ENCODE results near the gene SMIM10L1. TPM values are rescaled to one million over a fixed set of nuclear protein-coding genes. Genes with fewer than 3 reads are reported as not detected.

The SMIM10L1 gene
- 4.2 and 5.3 TPM in 2 replicates for total RNA-seq

GRCh38 chr12:11171145-11171968 lies at the start of gene SMIM10L1:
Gene SMIM10L1 (plus strand): TSS chr12:11171194. CDS start chr12:11171357, 163 bp downstream.

GRCh38 chr12:11134305-11134704 lies 36.7 kb upstream of the SMIM10L1 start, which contains the start of gene TAS2R30:
Gene TAS2R30 (minus strand): TSS chr12:11134644. CDS start chr12:11134244, 400 bp downstream.

GRCh38 chr12:11186837-11187236 lies 15.8 kb downstream of the SMIM10L1 start, which contains the start of gene TAS2R42:
Gene TAS2R42 (minus strand): TSS chr12:11186937. CDS start chr12:11186937, 0 bp downstream.

Other genes with a start within 250 kb of the SMIM10L1 start
- not detected in 2 replicates for gene PRH2, start 242.0 kb upstream of the SMIM10L1 start, total RNA-seq
- 0.28 TPM in 1 of 2 replicates, not detected in the other for gene TAS2R14, start 231.9 kb upstream of the SMIM10L1 start, total RNA-seq
- gene TAS2R50, start 184.3 kb upstream of the SMIM10L1 start, total RNA-seq: 0.23 and 0.56 TPM in 2 replicates
- 0.21 TPM in 1 of 2 replicates, not detected in the other for gene TAS2R20, start 172.9 kb upstream of the SMIM10L1 start, total RNA-seq
- 0.65 TPM in 1 of 2 replicates, not detected in the other for gene TAS2R19, start 148.6 kb upstream of the SMIM10L1 start, total RNA-seq
- 0.99 TPM in 1 of 2 replicates, not detected in the other for gene TAS2R31, start 139.8 kb upstream of the SMIM10L1 start, total RNA-seq
- not detected in 2 replicates for gene TAS2R46, start 108.9 kb upstream of the SMIM10L1 start, total RNA-seq
- gene TAS2R43, start 78.9 kb upstream of the SMIM10L1 start, total RNA-seq: 0.28 TPM in 1 of 2 replicates, not detected in the other
- gene TAS2R30, start 36.5 kb upstream of the SMIM10L1 start, total RNA-seq: 0.56 TPM in 1 of 2 replicates, not detected in the other
- gene TAS2R42, start 15.7 kb downstream of the SMIM10L1 start, total RNA-seq: not detected in 2 replicates
- gene PRB3, start 98.5 kb downstream of the SMIM10L1 start, total RNA-seq: not detected in 2 replicates
- not detected in 2 replicates for gene PRB4, start 139.2 kb downstream of the SMIM10L1 start, total RNA-seq
- not detected in 2 replicates for gene PRB2, start 224.4 kb downstream of the SMIM10L1 start, total RNA-seq